Activated T-cell treated with anti-CD3 and anti-CD28 coated beads, Interleukin-2, amount 50 U/mL, for 4 hours (primary cell): ENCODE data around the gene CELF4. TPM values are rescaled to one million over a fixed set of nuclear protein-coding genes. Genes with fewer than 3 reads are reported as not detected.

Source experiments
- ATAC-seq, 2 donors: fragments of 200-7000 bp; cut with Tn5 transposase; one replicate each; pipeline ENCODE4 v1.10.0; 2021
- DNase-seq: peaks from one replicate; pipeline ENCODE4 v3.0.0-alpha.2; 2020
- H3K27me3 Mint-ChIP-seq: one replicate; pipeline ENCODE4 v1.8.0; 2021; ENCODE audit warnings: low read depth, mixed read lengths
- H3K36me3 Mint-ChIP-seq: one replicate; pipeline ENCODE4 v1.8.0; 2022; ENCODE audit warnings: mixed read lengths; ENCODE audit not compliant: insufficient read depth
- H3K4me1 Mint-ChIP-seq: one replicate; pipeline ENCODE4 v1.8.0; 2021; ENCODE audit warnings: low read depth, mixed read lengths
- H3K4me3 Mint-ChIP-seq: one replicate; pipeline ENCODE4 v1.8.0; 2021; ENCODE audit warnings: mild to moderate bottlenecking, moderate library complexity, mixed read lengths
- H3K9me3 Mint-ChIP-seq: one replicate; pipeline ENCODE4 v1.8.0; 2021; ENCODE audit warnings: mixed read lengths
- total RNA-seq, 3 donors: library from RNA; stranded (reverse); gene quantifications; one replicate each; pipeline ENCODE4 v1.2.1, GENCODE V29; 2021

Gene CELF4
- total RNA-seq, 3 donors from 2014 or later = not detected

DNA sequence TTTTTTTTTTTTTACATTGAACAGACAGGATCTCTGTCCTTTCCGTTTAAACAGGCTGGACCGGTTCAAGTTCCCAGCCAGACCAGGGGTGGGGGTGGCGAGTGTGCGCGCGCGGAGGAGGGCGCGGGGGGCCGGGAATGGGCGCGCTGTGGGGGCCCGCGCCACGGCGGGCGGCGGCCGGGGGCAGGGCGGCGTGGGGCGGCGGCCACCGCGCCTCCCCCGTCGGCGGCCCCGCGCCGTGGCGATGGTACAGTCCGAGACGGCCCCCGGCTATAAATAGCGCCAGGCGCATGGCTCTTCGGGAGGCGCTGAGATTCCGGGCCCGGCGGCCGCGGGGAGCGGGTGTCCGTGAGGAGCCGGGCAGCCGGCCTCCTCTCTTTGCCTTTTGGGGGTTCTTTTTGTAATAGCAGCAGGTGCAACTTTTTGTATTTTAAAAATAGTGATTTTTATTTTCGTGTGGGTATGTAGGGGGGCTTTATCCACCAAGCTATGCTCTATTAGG lies 430 bp upstream of the CELF4 start:
- Mint-ChIP-seq H3K4me1 (peaks cover 13% of the 10 kb centered on the region), H3K36me3 (no peaks in the 10 kb centered on the region), H3K9me3 (no peaks in the 10 kb centered on the region), H3K4me3 (no peak overlapping the region), H3K27me3 (peaks cover 70% of the 10 kb centered on the region)
- no peak for ATAC-seq
- no peak for DNase-seq

DNA sequence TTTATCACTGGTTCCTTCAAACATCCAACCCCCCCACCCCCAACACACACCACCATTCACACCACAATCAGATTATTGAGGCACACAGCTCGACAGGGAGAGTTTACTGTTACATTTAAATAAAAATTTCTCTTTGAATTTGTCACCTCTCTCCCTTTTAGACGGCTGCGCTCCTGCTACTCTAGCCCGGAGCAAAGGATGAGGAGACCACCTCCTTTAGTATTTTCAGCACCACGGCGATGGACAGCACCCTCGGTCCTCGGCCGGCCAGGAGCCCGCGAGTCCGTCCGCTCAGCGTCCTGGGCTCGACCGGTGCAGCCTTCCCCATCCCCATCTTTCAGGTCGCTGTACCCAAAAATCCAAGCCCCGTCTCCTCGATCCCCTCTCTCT lies 892 bp downstream of the CELF4 start:
- Mint-ChIP-seq H3K36me3 (no peaks in the 10 kb centered on the region), H3K4me1 (peaks cover 13% of the 10 kb centered on the region), H3K27me3 (peaks cover 60% of the 10 kb centered on the region), H3K4me3 (no peak overlapping the region), H3K9me3 (no peaks in the 10 kb centered on the region)
- DNase-seq (no peak), ATAC-seq (no peak)

DNA sequence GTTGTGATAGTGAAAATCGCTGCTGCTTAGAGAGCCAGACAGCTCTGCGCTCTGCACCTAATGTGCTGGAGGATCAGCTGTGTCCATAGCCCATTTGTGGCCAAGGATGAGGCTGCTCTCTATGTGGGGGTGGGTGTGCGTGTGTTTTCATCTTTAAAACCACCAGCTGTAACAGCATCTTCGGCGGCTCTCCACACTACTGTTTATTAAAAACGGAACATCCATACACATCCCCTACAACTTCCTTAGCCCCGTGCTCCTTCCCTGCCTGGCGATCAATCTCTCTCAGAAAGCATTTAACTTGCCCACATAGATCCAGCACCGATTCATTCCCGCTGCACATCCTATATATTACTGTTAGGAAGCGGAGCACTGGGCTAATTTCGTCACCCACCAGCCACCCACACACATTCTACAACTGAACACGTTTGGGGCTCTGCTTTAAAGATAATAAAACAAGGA lies 1.6 kb downstream of the CELF4 start:
- Mint-ChIP-seq H3K9me3 (no peaks in the 10 kb centered on the region), H3K36me3 (no peaks in the 10 kb centered on the region), H3K27me3 (peaks cover 55% of the 10 kb centered on the region), H3K4me1 (peaks cover 13% of the 10 kb centered on the region), H3K4me3 (no peak overlapping the region)
- no peak for DNase-seq
- ATAC-seq = no peak

DNA sequence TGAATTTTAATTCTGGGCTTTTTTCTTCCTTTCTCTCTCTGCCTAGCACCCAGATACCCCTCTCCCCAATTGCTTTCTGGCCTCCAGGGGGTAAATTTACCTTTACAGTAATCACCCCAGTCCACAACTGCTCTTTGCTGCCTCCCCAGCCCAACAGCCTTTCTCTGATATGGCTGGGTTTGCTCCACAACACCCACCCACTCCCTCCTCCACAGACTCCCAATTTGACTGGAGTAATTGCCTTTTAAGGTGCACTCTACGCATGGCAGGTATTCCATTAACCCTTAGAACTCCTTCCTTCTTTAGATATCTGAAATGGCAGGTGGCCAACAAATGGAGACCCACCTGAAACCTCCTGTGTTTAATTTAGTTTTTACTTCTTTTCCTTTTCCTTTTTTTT lies 3.6 kb downstream of the CELF4 start:
- H3K4me3 Mint-ChIP-seq = no peak overlapping the region
- no peak for DNase-seq
- ATAC-seq = no peak
- peaks cover 42% of the 10 kb centered on the region for H3K27me3 Mint-ChIP-seq
- H3K9me3 Mint-ChIP-seq = no peaks in the 10 kb centered on the region
- H3K4me1 Mint-ChIP-seq = peaks cover 6% of the 10 kb centered on the region
- H3K36me3 Mint-ChIP-seq = no peaks in the 10 kb centered on the region

DNA sequence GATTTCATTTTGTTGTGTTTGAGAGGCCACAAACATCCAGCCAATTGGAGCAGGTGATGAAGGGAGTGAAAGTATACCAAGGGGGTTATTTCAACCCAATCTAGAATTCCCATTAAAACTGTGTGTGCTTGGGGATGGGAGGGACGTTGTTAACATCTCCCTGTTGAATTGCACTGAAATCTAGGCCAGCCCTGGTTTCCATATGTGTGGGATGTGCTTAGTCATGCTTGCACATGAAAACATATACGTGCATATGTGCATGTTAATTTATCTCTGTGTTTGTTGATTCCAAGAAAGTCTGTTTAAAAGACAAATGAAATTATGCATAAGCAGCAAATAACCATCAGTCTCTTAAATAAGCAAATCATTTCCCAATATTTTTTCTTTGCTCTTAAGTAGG lies 5.6 kb downstream of the CELF4 start:
- Mint-ChIP-seq H3K36me3 (no peaks in the 10 kb centered on the region), H3K4me3 (no peak overlapping the region), H3K9me3 (no peaks in the 10 kb centered on the region), H3K27me3 (peaks cover 30% of the 10 kb centered on the region), H3K4me1 (no peaks in the 10 kb centered on the region)
- DNase-seq (no peak), ATAC-seq (no peak)

DNA sequence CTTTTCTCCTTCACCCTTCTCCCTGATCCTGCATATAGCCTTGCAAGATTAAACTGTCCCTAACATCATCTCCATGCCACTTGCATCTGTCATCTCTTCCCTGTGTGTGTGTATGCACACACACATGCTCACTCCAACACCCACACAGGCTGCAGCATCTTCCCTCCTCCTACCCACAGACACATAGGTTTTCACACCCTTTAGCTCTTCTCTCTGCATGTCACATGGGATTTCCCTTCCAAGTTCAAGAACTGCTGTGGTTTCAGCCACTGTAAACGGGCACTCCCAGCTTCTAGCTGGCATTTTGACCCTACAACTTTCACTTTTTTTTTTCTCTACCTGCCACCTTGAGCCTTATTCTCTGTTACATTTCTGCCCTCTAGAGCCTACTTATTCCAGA lies 6.4 kb downstream of the CELF4 start:
- peaks cover 22% of the 10 kb centered on the region for H3K27me3 Mint-ChIP-seq
- ATAC-seq (no peak), DNase-seq (no peak)
- no peaks in the 10 kb centered on the region for H3K36me3 Mint-ChIP-seq
- no peaks in the 10 kb centered on the region for H3K9me3 Mint-ChIP-seq
- H3K4me1 Mint-ChIP-seq = no peaks in the 10 kb centered on the region
- H3K4me3 Mint-ChIP-seq = no peak overlapping the region

DNA sequence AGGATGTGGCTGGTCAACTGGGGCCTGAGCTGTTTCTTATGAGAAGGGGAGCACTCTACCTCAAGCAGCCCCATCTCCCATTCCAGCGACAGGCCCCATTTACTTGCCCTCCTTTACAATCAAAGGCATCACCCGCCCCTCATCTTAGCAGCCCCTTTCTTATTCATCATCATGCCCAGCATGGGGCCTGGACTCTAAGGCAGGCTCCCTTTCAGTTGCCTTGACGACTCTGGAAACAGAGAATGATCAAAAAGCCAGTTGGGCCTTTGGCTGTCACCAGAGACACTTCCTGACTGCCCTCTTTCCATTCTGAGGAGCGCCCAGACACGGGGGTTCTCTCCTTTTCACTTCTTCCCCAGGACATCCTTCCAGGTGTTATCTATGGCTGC lies 11.2 kb downstream of the CELF4 start:
- H3K9me3 Mint-ChIP-seq = no peaks in the 10 kb centered on the region
- ATAC-seq = no peak
- peaks cover 2% of the 10 kb centered on the region for H3K27me3 Mint-ChIP-seq

DNA sequence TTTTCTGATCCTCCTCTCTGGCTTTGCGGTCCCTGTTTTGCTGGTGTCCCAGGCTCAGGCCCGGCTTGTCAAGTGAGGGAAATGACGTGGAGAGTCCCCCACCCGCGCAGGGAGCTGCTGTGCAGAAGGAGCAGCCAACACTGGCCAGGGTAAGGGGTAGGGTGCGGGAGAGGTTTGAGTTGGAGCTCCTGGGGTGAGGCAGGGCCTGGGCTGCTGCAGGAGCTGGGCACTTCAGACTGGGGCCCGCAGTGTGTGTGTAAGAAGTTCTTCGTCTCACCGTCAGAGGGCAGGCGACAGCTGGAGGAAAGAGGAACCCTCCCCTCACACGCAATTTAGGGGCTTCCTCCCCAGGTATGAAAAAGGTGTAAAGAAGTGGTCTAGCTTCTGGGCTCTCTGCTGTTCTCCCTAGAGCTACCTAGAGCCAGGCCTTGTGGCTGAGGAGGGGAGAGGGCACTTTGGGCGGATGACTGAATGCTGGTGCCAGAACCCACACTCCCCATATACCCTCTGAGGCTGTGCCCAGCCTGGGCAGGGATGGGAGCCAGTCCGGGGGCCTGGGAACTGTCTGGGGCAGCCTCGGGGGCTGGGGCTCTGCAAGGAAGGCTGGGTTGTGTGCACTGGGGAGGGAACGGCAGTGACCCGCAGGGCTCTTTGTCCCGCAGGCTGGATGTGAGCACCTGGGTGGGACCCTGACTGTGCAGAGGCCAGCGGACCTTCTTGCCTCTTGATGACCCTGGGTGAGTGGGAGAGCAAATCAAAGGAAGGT lies 11.8 kb downstream of the CELF4 start:
- no peak for DNase-seq
- no peak for ATAC-seq
- H3K4me3 Mint-ChIP-seq = no peak overlapping the region
- no peaks in the 10 kb centered on the region for H3K9me3 Mint-ChIP-seq
- H3K36me3 Mint-ChIP-seq = no peaks in the 10 kb centered on the region
- no peaks in the 10 kb centered on the region for H3K27me3 Mint-ChIP-seq
- H3K4me1 Mint-ChIP-seq = no peaks in the 10 kb centered on the region

More for the DNA sequence above, 11.2 kb downstream of the CELF4 start:
- H3K4me3 Mint-ChIP-seq = no peak overlapping the region
- H3K36me3 Mint-ChIP-seq = no peaks in the 10 kb centered on the region
- DNase-seq = no peak
- H3K4me1 Mint-ChIP-seq = no peaks in the 10 kb centered on the region

DNA sequence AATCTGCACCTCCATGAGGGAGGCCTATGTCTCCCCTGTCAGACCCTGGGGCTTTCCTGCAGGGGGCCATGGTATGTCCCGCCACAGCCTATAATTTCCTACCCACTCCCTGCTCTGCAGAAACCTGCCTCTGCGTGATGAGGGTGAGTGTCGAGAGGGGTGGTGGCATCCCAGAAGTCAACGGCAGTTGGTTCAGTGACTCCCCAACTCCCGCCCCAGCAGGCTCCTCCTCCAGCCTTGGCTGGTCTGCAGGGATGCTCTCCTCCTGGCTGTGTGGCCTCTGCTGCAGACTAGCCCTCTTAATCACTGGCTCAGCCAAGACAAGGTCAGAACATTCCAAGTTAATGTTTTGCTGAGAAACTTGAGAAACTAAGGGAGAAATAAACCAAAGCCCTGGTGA lies 13.3 kb downstream of the CELF4 start:
- Mint-ChIP-seq H3K4me1 (no peaks in the 10 kb centered on the region), H3K27me3 (no peaks in the 10 kb centered on the region), H3K4me3 (no peak overlapping the region), H3K36me3 (no peaks in the 10 kb centered on the region), H3K9me3 (no peaks in the 10 kb centered on the region)
- ATAC-seq (no peak), DNase-seq (no peak)

DNA sequence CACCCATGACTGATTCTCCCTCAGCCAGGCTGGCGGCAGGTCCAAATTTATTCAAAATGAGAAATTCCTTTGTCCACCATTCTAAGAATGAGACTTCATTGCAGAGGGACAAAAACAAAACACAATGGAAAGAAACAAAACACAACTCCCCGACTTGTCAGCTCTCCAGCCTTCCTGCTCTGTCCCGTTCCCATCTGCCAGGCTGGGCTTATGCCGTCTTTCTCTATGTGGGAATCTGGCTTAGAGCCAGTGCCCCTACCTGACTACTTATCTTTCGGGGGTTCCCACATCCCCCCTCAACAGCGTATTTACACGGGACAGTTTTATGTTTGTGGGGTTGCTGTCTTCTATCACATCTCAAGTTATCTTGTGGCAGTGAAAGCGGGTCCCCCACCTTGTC lies 13.8 kb downstream of the CELF4 start:
- Mint-ChIP-seq H3K4me3 (no peak overlapping the region), H3K4me1 (no peaks in the 10 kb centered on the region), H3K27me3 (no peaks in the 10 kb centered on the region), H3K36me3 (no peaks in the 10 kb centered on the region), H3K9me3 (no peaks in the 10 kb centered on the region)
- DNase-seq (no peak), ATAC-seq (no peak)

DNA sequence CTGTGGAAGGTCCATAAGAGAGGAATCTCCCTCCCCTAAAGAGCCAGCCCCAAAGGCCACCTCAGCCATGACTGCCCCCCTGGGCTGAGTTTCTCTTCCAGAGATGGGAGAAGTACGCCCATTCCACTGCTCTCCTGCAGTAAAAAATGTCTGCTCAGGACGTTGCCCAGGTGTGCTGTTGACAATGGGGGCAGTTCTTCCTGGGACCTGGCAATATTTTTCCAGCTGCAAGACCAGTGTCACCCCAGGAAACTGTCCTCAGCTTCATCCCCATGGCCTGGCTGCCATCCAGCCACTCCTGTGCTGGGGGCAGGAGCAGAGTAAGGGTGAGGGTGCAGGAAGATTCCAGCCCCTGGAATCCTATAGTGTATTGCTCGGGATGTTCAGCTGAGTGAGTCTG lies 14.3 kb downstream of the CELF4 start:
- DNase-seq (no peak), ATAC-seq (no peak)
- Mint-ChIP-seq H3K36me3 (no peaks in the 10 kb centered on the region), H3K4me3 (no peak overlapping the region), H3K27me3 (no peaks in the 10 kb centered on the region), H3K4me1 (no peaks in the 10 kb centered on the region), H3K9me3 (no peaks in the 10 kb centered on the region)

DNA sequence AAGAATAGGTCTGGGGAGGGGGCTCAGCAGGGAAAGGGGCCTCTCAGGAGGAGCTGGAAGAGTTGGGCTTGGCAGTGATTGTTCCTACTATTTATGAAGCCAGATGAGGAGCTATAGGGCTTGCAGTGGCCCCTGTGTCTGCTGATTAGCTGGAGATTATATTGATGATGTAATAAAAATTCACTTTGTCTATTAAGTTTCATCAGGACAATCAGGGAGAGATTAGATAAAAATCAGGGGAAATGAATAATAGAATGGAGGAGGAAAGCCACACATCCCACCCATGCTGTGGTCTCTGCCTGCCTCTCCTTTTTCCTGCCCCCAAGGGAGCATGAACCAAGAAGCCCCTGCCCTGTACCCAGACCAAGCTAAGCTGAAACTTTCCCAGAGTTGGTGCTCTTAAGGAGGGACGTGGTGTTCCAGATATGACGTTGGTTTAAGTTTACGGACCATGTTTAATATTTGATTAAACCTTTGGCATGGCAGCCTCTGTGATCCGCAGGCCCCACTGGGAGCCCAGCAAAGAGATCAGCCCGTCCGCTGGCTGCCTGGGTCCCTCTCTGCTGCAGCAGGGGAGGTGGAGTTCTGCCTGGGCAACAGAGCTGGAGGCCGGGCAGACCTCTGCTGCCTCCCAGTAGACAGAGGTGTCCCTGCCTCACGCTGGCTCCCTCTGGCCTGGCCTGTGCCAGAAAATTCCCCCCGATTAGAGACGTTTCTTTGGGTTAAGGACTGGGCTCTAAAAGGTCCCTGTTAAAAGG lies 15.3 kb downstream of the CELF4 start:
- Mint-ChIP-seq H3K9me3 (no peaks in the 10 kb centered on the region), H3K27me3 (no peaks in the 10 kb centered on the region), H3K36me3 (no peaks in the 10 kb centered on the region), H3K4me3 (no peak overlapping the region), H3K4me1 (no peaks in the 10 kb centered on the region)
- DNase-seq = no peak
- no peak for ATAC-seq

DNA sequence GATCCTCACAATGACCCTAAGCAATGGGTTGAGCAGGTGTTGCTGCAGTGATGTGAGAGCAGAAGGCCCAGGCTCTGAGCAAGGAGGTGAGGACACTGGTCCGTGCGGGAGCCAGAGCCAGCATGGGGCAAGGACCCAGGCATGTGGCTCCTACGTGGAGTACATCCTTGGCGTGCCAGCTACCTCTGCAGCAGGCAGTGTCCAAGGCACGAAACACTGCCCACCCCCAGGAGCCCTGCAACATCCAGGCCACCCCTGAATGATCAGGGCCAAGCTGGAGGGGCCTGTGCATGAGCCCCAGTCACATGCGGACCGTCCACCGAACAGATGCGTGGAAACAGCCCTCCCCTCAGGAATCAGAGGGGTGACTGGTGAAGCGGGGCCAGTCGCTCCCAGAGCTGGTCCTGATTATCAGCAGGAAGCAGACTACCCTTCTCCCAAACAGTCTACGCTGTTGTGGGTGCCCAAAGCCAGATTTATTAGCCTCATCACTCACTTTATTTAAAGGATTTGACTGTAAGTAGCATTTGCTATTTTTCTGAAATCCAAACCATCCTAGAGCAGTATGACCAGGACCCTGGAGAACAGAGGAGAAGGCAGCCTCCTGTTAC lies 16.8 kb downstream of the CELF4 start:
- no peak overlapping the region for H3K4me3 Mint-ChIP-seq
- DNase-seq (no peak), ATAC-seq (no peak)
- no peaks in the 10 kb centered on the region for H3K36me3 Mint-ChIP-seq
- H3K4me1 Mint-ChIP-seq = no peaks in the 10 kb centered on the region
- no peaks in the 10 kb centered on the region for H3K27me3 Mint-ChIP-seq
- no peaks in the 10 kb centered on the region for H3K9me3 Mint-ChIP-seq

DNA sequence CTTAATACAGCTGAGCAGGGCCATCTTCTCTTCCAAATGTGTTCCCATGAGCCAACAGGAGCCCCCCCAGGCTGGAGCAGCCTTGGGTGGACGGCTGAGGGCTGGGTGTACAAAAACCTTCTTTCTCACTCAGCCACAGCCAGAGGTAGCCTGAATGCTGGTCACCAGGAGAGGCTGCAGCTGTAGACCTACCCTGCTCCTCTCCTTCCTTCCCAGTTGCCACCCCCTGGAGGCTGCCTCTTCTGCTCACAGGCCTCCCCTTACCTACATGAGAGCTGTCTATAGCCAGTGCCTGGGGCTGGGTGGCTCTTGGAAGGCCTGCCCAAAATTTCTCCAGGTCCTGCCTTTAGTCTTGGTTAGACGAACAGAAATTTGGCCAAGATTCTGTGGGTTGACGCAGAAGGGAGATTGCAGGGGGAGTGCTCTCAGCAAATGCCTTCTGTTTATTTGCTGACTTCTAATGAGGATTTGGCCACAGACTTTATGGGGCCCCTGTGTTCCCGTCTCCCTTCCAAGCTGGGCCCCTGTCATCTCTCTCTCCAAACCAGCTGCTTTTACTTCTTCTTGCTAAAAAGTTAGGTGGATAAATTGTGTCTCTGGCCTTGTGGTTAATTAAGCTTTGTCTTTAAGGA lies 18.3 kb downstream of the CELF4 start:
- no peak overlapping the region for H3K4me3 Mint-ChIP-seq
- no peaks in the 10 kb centered on the region for H3K36me3 Mint-ChIP-seq
- no peaks in the 10 kb centered on the region for H3K4me1 Mint-ChIP-seq
- DNase-seq (no peak), ATAC-seq (no peak)
- H3K27me3 Mint-ChIP-seq = no peaks in the 10 kb centered on the region
- no peaks in the 10 kb centered on the region for H3K9me3 Mint-ChIP-seq
